ENCODE results near the gene LMO7.
A peak's percentile ranks its signal among the peaks of the same experiment; 100 is the strongest.

LMO7 gene

GRCh38 chr13:75860935-75861334 lies 224.8 kb downstream of the LMO7 start:
- no peak for DNase-seq (ENCODE audit: low read depth)
- TF ChIP-seq CTCF (conservative IDR thresholded peaks at IDR 0.05; ENCODE audit: control insufficient read depth, insufficient read depth, low read depth, low read length): no peak

GRCh38 chr13:75861786-75862185 lies 225.7 kb downstream of the LMO7 start:
- TF ChIP-seq CTCF (conservative IDR thresholded peaks at IDR 0.05; ENCODE audit: control insufficient read depth, insufficient read depth, low read depth, low read length): no peak
- no peak overlapping the region for H3K4me3 ChIP-seq (ENCODE audit: control insufficient read depth, low read depth, low read length)
- DNase-seq (ENCODE audit: low read depth): no peak

More at GRCh38 chr13:75860935-75861334, 224.8 kb downstream of the LMO7 start:
- no peak overlapping the region for H3K4me3 ChIP-seq (ENCODE audit: control insufficient read depth, low read depth, low read length)

GRCh38 chr13:75864718-75865117 lies 228.6 kb downstream of the LMO7 start:
- DNase-seq (ENCODE audit: low read depth): peak; percentile 74
- TF ChIP-seq CTCF (conservative IDR thresholded peaks at IDR 0.05; ENCODE audit: control insufficient read depth, insufficient read depth, low read depth, low read length): no peak
- H3K4me3 ChIP-seq (ENCODE audit: control insufficient read depth, low read depth, low read length): no peak overlapping the region

- H3K4me3 ChIP-seq (ENCODE audit: control insufficient read depth, low read depth, low read length): no peak overlapping the region
- TF ChIP-seq CTCF (conservative IDR thresholded peaks at IDR 0.05; ENCODE audit: control insufficient read depth, insufficient read depth, low read depth, low read length): no peak
- DNase-seq (ENCODE audit: low read depth): no peak
These were observed 231.4 kb downstream of the LMO7 start for GRCh38 chr13:75867379-75868117.

- DNase-seq (ENCODE audit: low read depth): no peak
- TF ChIP-seq CTCF (conservative IDR thresholded peaks at IDR 0.05; ENCODE audit: control insufficient read depth, insufficient read depth, low read depth, low read length): no peak
- H3K4me3 ChIP-seq (ENCODE audit: control insufficient read depth, low read depth, low read length): no peak overlapping the region
These were observed 233.9 kb downstream of the LMO7 start for GRCh38 chr13:75869981-75870380.

- H3K4me3 ChIP-seq (ENCODE audit: control insufficient read depth, low read depth, low read length): peak overlapping the region; percentile 59
- DNase-seq (ENCODE audit: low read depth): peak; percentile 30
These were observed 234.3 kb downstream of the LMO7 start for GRCh38 chr13:75870397-75870903.

More at GRCh38 chr13:75870397-75870903, 234.3 kb downstream of the LMO7 start:
- peak; percentile 76 for TF ChIP-seq CTCF (conservative IDR thresholded peaks at IDR 0.05; ENCODE audit: control insufficient read depth, insufficient read depth, low read depth, low read length)
